K562 (cell line): ENCODE measurements around the gene SLCO3A1. TPM values are rescaled to one million over a fixed set of nuclear protein-coding genes. Genes with fewer than 3 reads are reported as not detected.

Experiments
- ATAC-seq: fragments of 200-7000 bp; cut with Tn5 transposase; 3 replicates; pipeline ENCODE4 v1.9.1; 2020; ENCODE audit warnings: moderate library complexity
- BruUV-seq: library from RNA; stranded (reverse); fragments of 400-500 nt; replicated peaks from 2 replicates; lab custom pipeline; 2021; lab: Mats Ljungman, UMichigan
- CTCF ChIA-PET: fragments of 300-600 bp; formaldehyde crosslinking; extraction: SDS; loops from one replicate; lab custom pipeline; 2021; ENCODE audit warnings: low intra/inter-chr PET ratio; lab: Yijun Ruan, JAX
- POLR2A ChIA-PET: fragments of 300-600, 350-650 bp; sonication (Branson Sonifier 250); formaldehyde crosslinking; extraction: SDS; loops from one replicate; lab custom pipeline; 2021; ENCODE audit warnings: antibody characterized with exemption, inconsistent platforms; lab: Yijun Ruan, JAX
- DNase-seq, 4 experiments: peaks; one replicate each; pipeline versions ENCODE4 v3.0.0 to v3.0.0-alpha.2; 2011 to 2018; ENCODE audit warnings: low spot score in 3 of 4, mixed read lengths in 3 of 4; ENCODE audit errors: extremely low read depth in 1 of 4
- FAIRE-seq: peaks from 2 replicates; lab custom pipeline; 2011; peaks lifted over from hg19 to GRCh38; lab: Jason Lieb, UNC
- H2AFZ ChIP-seq: 2 replicates; pipeline ENCODE4 v1.6.0; 2011; ENCODE audit warnings: low read depth, low read length, control low read depth, inconsistent platforms
- H3K27ac ChIP-seq: fragments of 200-600 bp; 3 replicates; pipeline ENCODE4 v1.8.0; 2011; ENCODE audit warnings: low read depth, mild to moderate bottlenecking, control low read depth, inconsistent platforms, low read length, moderate library complexity, mixed read lengths; ENCODE audit errors: extremely low read depth
- H3K27me3 ChIP-seq, 2 experiments: fragments of 300-600 bp in 1 of 2; 2 replicates in 1 of 2; 3 replicates in 1 of 2; pipeline versions ENCODE4 v1.6.0 to v1.8.0; 2011; ENCODE audit warnings: inconsistent platforms in 2 of 2, low read length in 2 of 2, mild to moderate bottlenecking in 1 of 2, mixed read lengths in 1 of 2, moderate library complexity in 1 of 2; ENCODE audit not compliant: control insufficient read depth in 2 of 2, insufficient read depth in 2 of 2
- H3K36me3 ChIP-seq: fragments of 300-600 bp; 3 replicates; pipeline ENCODE4 v1.8.0; 2011; ENCODE audit warnings: mild to moderate bottlenecking, low read length, inconsistent platforms; ENCODE audit not compliant: control insufficient read depth, insufficient read depth
- H3K4me1 ChIP-seq, 2 experiments: fragments of 200-600 bp in 1 of 2; replicated peaks in 1 of 2; 2 replicates in 1 of 2; 3 replicates in 1 of 2; pipeline versions ENCODE4 v1.5.1 to v1.8.0; 2011; ENCODE audit warnings: inconsistent platforms in 2 of 2, low read length in 2 of 2, mild to moderate bottlenecking in 1 of 2, mixed read lengths in 1 of 2, moderate library complexity in 1 of 2; ENCODE audit not compliant: control insufficient read depth in 2 of 2, insufficient read depth in 2 of 2
- H3K4me2 ChIP-seq: 2 replicates; pipeline ENCODE4 v1.6.1; 2011; ENCODE audit warnings: low read length, control low read depth, inconsistent platforms, mixed read lengths; ENCODE audit not compliant: insufficient read depth
- H3K4me3 ChIP-seq: fragments of 200-600 bp; sonication (generic), shearing (Covaris generic); 2 replicates; pipeline ENCODE4 v1.5.1; 2016; ENCODE audit warnings: control low read depth, inconsistent platforms
- H3K79me2 ChIP-seq: fragments of 200-600 bp; 3 replicates; pipeline ENCODE4 v1.8.0; 2011; ENCODE audit warnings: low read length, inconsistent platforms; ENCODE audit not compliant: control insufficient read depth, insufficient read depth
- H3K9ac ChIP-seq, 2 experiments: 2 replicates each; pipeline versions ENCODE4 v1.6.0 to v1.6.1; 2011; ENCODE audit warnings: low read depth in 2 of 2, low read length in 2 of 2, control low read depth in 1 of 2, inconsistent platforms in 1 of 2, mild to moderate bottlenecking in 1 of 2, mixed read lengths in 1 of 2; ENCODE audit not compliant: insufficient read depth in 1 of 2
- H3K9me1 ChIP-seq: one replicate; pipeline ENCODE4 v1.6.0; 2011; ENCODE audit warnings: inconsistent platforms, mild to moderate bottlenecking, low read length, moderate library complexity; ENCODE audit not compliant: control insufficient read depth, insufficient read depth
- H3K9me3 ChIP-seq: replicated peaks from 2 replicates; pipeline ENCODE4 v1.5.1; 2011; ENCODE audit warnings: low read depth, low read length, inconsistent platforms; ENCODE audit not compliant: control insufficient read depth, insufficient read depth
- H4K20me1 ChIP-seq: replicated peaks from 2 replicates; pipeline ENCODE4 v1.6.1; 2011; ENCODE audit warnings: low read length, inconsistent platforms, mixed read lengths; ENCODE audit not compliant: control insufficient read depth, insufficient read depth
- EGR1 ChIP-seq: fragments of 450-650 bp; conservative IDR thresholded peaks from 2 replicates; pipeline ENCODE4 v1.6.1; 2017; ENCODE audit warnings: mild to moderate bottlenecking
- GABPB1 ChIP-seq: sonication (generic); formaldehyde crosslinking; IDR thresholded peaks from 2 replicates; pipeline ENCODE4 v1.8.0; 2022; ENCODE audit warnings: mild to moderate bottlenecking, missing genetic modification reagents
- HEY1 ChIP-seq: fragments of 250-450 bp; sonication (Bioruptor Pico); IDR thresholded peaks from 2 replicates; pipeline ENCODE4 v1.5.0; 2020; ENCODE audit warnings: mild to moderate bottlenecking, moderate library complexity, borderline replicate concordance
- KAT7 ChIP-seq: sonication (generic); formaldehyde crosslinking; IDR thresholded peaks from 2 replicates; pipeline ENCODE4 v1.8.0; 2022; ENCODE audit warnings: missing genetic modification reagents, mild to moderate bottlenecking, borderline replicate concordance
- RFX1 ChIP-seq: fragments of 450-650 bp; IDR thresholded peaks from 2 replicates; pipeline ENCODE4 v1.6.1; 2016; ENCODE audit warnings: mild to moderate bottlenecking, moderate library complexity
- ZNF507 ChIP-seq: conservative IDR thresholded peaks from 2 replicates; pipeline ENCODE4 v1.6.1; 2017; ENCODE audit warnings: missing genetic modification characterization, missing compliant biosample characterization
- ZNF766 ChIP-seq: fragments of 200-800 bp; sonication (Bioruptor generic); conservative IDR thresholded peaks from 2 replicates; pipeline ENCODE4 v1.6.1; 2016; ENCODE audit warnings: missing genetic modification characterization, missing compliant biosample characterization
- in situ Hi-C: fragments of 300-500 bp; cut with MboI; formaldehyde crosslinking; loops from 4 replicates; pipeline ENCODE4 v1.15.0; 2018; ENCODE audit warnings: inconsistent platforms, mixed read lengths
- intact Hi-C: fragments of 100-400 bp; cut with micrococcal nuclease; formaldehyde crosslinking; loops from 2 replicates; pipeline ENCODE4 v1.14.2; 2022
- polyA plus RNA-seq, 8 experiments: library from polyadenylated mRNA; depleted of rRNA in 4 of 8; stranded (reverse) in 5 of 8; unstranded in 3 of 8; fragments of >200 nt; fragmentation: Nextera tagmentation in 2 of 8; fragmentation: Illumina TruSeq in 1 of 8; extraction: Ambion mirVana in 2 of 8; extraction: Trizol in 1 of 8; gene quantifications; 2 replicates each; pipeline versions ENCODE4 v1.2.1 to v1.2.3, GENCODE V29; 2011 to 2014; ENCODE audit warnings: inconsistent platforms in 1 of 8, missing spikeins in 1 of 8
- total RNA-seq, 7 experiments: library from RNA; depleted of rRNA in 6 of 7; stranded (reverse); fragments of >200 nt in 6 of 7; fragmentation: Illumina TruSeq in 2 of 7; extraction: Trizol in 2 of 7; gene quantifications; 2 replicates each; pipeline versions ENCODE4 v1.2.1 to v1.2.3, GENCODE V29; 2011 to 2021; ENCODE audit warnings: low replicate concordance in 1 of 7
- TF ChIP-seq, protein P1 (sequence below): fragments of 450-650 bp; conservative IDR thresholded peaks from 2 replicates; pipeline ENCODE4 v1.6.1; 2016; ENCODE audit warnings: missing genetic modification characterization, low read depth, mild to moderate bottlenecking, control low read depth, missing compliant biosample characterization
- TF ChIP-seq, protein P2 (sequence below), 2 experiments: fragments of 150-350 bp in 1 of 2; IDR thresholded peaks; 2 replicates each; pipeline ENCODE4 v1.6.1; 2012 to 2016; ENCODE audit warnings: low read depth in 2 of 2, low read length in 2 of 2, mild to moderate bottlenecking in 1 of 2, moderate library complexity in 1 of 2

SLCO3A1 gene
- total and polyA plus RNA-seq, 9 of the 15 experiments (the other 6 are each of a cell fraction or from before 2014, with no cell fraction given), result 0.01 to 0.84 (median 0.06) TPM; not detected in 3

DNA sequence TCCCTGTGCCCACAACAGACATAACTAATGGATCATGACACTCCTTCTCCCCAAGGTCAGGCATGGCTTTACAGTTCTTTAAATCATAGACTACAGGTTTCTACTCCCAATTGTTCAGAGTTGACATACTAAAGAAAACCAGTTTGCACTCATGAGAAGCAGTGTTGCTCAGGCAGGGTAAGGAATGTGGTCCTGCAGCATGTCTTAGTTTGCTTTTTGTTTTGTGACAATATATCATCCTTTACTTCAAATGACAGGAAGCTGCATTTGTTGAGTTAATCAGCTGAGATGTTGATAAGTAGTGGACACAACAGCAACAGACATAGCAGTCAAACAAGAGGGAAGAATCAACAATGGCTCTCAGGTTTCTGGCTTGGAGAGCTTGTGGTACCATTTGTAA lies 267.5 kb downstream of the SLCO3A1 start:
- Histone ChIP-seq H3K27ac (no peak overlapping the region), H3K79me2 (no peaks in the 10 kb centered on the region)
- intact Hi-C loops, result no loop called here
- no peak for TF ChIP-seq KAT7 (CRISPR knock-in tag)
- TF ChIP-seq EGR1, result no peak
- TF ChIP-seq, protein P1, sequence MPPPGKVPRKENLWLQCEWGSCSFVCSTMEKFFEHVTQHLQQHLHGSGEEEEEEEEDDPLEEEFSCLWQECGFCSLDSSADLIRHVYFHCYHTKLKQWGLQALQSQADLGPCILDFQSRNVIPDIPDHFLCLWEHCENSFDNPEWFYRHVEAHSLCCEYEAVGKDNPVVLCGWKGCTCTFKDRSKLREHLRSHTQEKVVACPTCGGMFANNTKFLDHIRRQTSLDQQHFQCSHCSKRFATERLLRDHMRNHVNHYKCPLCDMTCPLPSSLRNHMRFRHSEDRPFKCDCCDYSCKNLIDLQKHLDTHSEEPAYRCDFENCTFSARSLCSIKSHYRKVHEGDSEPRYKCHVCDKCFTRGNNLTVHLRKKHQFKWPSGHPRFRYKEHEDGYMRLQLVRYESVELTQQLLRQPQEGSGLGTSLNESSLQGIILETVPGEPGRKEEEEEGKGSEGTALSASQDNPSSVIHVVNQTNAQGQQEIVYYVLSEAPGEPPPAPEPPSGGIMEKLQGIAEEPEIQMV (tag), result no peak
- TF ChIP-seq ZNF507 (tag), result no peak
- TF ChIP-seq, protein P2, sequence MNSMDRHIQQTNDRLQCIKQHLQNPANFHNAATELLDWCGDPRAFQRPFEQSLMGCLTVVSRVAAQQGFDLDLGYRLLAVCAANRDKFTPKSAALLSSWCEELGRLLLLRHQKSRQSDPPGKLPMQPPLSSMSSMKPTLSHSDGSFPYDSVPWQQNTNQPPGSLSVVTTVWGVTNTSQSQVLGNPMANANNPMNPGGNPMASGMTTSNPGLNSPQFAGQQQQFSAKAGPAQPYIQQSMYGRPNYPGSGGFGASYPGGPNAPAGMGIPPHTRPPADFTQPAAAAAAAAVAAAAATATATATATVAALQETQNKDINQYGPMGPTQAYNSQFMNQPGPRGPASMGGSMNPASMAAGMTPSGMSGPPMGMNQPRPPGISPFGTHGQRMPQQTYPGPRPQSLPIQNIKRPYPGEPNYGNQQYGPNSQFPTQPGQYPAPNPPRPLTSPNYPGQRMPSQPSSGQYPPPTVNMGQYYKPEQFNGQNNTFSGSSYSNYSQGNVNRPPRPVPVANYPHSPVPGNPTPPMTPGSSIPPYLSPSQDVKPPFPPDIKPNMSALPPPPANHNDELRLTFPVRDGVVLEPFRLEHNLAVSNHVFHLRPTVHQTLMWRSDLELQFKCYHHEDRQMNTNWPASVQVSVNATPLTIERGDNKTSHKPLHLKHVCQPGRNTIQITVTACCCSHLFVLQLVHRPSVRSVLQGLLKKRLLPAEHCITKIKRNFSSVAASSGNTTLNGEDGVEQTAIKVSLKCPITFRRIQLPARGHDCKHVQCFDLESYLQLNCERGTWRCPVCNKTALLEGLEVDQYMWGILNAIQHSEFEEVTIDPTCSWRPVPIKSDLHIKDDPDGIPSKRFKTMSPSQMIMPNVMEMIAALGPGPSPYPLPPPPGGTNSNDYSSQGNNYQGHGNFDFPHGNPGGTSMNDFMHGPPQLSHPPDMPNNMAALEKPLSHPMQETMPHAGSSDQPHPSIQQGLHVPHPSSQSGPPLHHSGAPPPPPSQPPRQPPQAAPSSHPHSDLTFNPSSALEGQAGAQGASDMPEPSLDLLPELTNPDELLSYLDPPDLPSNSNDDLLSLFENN (IDR thresholded peaks at IDR 0.05; ENCODE audit: low read depth in 2 of 2, low read length in 2 of 2), result no peak
- no peak for TF ChIP-seq HEY1 (CRISPR knock-in tag)
- TF ChIP-seq RFX1, result no peak
- no peak for TF ChIP-seq ZNF766 (CRISPR knock-in tag)
- TF ChIP-seq GABPB1 (CRISPR knock-in tag), result no peak
- TF ChIP-seq, all 486 proteins: peak for 0
- H2AFZ ChIP-seq, result no peak overlapping the region
- no TSS peak for BruUV-seq
- no peak for FAIRE-seq
- H3K36me3 ChIP-seq, result no peaks in the 10 kb centered on the region
- H3K4me2 ChIP-seq, result no peak overlapping the region
- no peaks in the 10 kb centered on the region for H3K4me1 ChIP-seq
- H3K9ac ChIP-seq, result no peak overlapping the region
- ATAC-seq, result no peak
- ChIA-PET CTCF (no interaction called here), POLR2A (no interaction called here)
- no peaks in the 10 kb centered on the region for H4K20me1 ChIP-seq
- no peaks in the 10 kb centered on the region for H3K9me1 ChIP-seq
- no peaks in the 10 kb centered on the region for H3K9me3 ChIP-seq
- no peak for DNase-seq
- in situ Hi-C loops, result no loop called here
- no peak overlapping the region for H3K4me3 ChIP-seq
- peaks cover 0 to 6% of the 10 kb centered on the region in 2 experiments; a peak in 3 of 5 replicates for H3K27me3 ChIP-seq
